COLO668 (cell line): ENCODE data around the gene ANKLE1.
"Not testable (repeated sequence)": the region's sequence is repeated elsewhere in the genome, so short reads cannot be mapped to it uniquely, and the experiment has no call there.

Experiments used
- DNase-seq: peaks from one replicate; lab custom pipeline; 2025; ENCODE audit not compliant: unreplicated experiment; lab: John Stamatoyannopoulos, UW

ANKLE1 gene

DNA sequence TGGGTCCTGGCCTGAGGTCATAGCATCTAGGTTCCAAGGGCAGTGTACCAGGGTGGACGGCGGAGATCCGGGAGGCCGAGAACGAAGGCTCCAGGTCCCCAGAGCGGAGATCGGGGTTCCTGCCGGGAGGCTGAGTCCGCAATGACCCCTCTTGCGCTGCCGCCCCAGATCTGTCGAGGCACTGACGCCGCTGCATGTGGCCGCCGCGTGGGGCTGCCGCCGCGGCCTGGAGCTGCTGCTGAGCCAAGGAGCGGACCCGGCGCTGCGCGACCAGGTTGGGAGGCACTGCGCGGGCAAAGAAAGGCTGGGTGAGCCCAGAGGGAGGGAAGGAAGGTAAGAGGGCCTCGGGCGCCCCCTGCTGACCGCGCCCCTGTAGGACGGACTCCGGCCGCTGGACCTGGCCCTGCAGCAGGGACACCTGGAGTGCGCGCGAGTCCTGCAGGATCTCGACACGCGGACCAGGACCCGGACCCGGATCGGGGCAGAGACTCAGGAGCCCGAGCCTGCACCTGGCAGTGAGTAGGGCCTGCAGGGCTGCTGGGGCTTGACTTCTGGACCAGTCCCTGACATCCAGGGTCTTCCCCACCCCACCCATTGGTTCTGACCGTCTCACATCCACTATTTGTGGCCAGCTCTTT, 906 bp downstream of the ANKLE1 start:
- peak; percentile 91 for DNase-seq

GRCh38 chr19:17283504-17283996, 1.8 kb downstream of the ANKLE1 start:
- no peak for DNase-seq

GRCh38 chr19:17285415-17286135, 3.9 kb downstream of the ANKLE1 start:
- no peak for DNase-seq

GRCh38 chr19:17286263-17286662, 4.6 kb downstream of the ANKLE1 start:
- no peak for DNase-seq

DNA sequence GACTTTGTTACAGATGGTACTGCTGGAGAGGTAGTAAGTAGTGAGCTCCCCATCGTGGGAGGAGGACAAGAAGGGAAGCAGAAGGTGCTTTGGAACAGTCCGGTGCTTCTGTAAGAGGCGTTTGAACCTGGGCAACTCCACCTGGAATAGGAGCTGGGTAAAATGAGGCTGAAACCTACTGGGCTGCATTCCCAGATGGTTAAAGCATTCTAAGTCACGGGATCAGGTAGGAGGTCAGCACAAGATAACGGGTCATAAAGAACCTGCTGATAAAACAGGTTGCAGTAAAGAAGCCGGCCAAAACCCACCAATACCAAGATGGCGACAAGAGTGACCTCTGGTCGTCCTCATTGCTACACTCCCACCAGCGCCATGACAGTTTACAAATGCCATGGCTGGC, 5.1 kb downstream of the ANKLE1 start:
- DNase-seq, result no peak

DNA sequence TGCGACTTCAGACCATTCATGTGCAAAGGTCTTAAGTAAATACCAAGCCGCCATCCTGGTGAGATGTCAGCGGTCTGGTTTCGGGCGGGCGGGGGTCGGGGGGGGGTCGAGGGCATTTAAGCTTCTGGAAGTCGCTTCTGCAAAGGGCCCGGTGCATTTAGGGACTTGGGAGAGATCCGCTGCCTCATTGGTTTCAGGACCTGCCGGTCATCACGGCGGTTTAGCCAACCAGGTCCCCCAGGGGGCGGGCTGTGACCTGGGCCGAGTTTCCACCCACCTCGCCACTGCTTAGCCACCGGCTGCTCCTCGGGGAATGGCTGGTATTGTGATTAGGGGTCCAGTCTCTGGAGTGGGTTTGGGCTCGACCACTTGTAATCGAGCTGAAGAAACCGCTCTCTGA, 7.8 kb downstream of the ANKLE1 start:
- peak; percentile 6 for DNase-seq

DNA sequence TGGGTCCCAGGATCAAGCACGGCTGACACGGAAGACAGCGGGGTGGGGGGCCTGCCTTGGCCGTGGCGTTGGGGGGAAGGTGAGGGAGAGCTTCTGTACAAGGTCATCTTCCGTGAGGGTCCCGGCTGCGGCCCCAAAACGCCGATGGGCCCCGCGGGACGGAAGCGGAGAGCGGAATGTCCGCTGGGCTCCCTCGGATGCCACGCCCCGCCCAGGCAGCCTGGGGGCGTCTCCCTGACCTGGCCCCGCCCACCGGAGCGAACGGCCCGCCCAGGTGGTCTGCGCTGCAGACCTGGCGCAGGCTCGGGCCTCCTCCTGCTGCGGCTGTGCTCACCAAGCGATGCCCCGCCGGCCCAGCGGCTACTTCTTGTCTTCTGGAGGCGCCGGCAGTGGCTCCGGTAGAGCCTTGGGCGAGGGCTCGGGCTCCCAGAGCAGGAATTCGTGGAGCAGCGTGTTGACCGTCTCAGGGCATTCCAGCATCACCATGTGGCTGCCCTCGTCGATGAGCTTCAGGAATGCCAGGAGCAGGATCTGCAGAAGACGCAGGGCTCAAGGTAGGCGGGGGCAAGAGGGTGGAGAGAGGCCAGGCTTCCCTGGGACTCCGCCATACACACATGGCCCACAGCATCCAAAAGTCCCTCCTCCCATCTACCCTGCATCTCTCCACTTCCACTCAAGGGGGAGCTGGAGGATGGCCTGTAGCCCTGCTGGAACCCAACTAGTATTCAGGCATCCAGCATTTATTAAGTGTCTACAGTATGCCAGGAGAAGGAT, 10.8 kb downstream of the ANKLE1 start:
- peak; percentile 24 for DNase-seq

- DNase-seq, result no peak
Measured at GRCh38 chr19:17293605-17294004, 11.9 kb downstream of the ANKLE1 start.

GRCh38 chr19:17294051-17294891, 12.6 kb downstream of the ANKLE1 start:
- peak; percentile 34 for DNase-seq

DNA sequence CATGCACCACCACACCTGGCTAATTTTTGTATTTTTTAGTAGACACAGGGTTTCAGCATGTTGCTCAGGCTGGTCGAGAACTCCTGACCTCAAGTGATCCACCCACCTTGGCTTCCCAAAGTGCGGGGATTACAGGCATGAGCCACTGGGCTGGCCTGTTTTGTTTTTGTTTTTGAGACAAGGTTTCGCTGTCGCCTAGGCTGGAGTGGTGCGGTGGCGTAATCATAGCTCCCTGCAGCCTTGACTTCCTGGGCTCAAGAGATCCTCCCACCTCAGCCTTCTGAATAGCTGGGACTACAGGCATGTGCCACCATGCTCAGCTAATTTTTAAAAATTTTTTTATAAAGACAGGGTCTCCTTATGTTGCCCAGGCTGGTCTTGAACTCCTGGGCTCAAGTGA, 13.8 kb downstream of the ANKLE1 start:
- not testable (repeated sequence) for DNase-seq

GRCh38 chr19:17296273-17296672, 14.6 kb downstream of the ANKLE1 start:
- peak; percentile 28 for DNase-seq

- DNase-seq, result no peak
Measured at GRCh38 chr19:17296976-17297375, 15.3 kb downstream of the ANKLE1 start.

DNA sequence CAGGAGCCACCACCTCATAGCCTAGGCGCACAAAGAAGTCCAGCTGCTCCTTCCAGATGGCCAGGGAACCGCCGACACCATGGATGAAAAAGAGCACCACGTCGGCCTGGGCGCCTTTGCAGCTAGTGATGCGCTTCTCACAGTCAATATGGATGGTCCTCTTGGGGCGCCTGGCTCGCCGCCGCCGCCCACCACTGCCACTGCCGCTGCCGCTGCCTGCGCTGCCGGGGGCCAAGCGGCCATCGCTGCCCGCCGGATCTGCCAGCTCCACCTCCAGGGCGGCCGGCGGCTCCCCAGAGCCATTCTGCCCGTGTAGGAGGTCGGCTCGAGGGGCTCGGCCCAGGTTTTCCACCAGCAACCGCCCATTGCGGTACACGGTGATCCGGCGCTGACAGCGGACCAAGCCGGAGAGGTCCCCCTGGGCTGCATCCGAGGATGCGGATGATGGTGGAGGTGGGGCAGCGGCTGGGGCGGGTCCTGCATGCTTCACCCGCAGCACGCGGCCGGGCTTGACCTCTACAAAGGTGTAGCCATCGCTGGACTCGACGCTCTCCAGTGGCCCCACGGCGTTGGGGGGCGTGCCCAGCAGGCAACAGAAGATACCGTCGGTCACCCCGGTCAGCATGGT, 19.4 kb downstream of the ANKLE1 start:
- DNase-seq, result no peak

- DNase-seq, result peak; percentile 31
Measured at GRCh38 chr19:17302391-17303166, 20.9 kb downstream of the ANKLE1 start.

GRCh38 chr19:17303167-17303939, 21.7 kb downstream of the ANKLE1 start, which contains the start of gene ABHD8:
ABHD8 (minus strand) TSS chr19:17303425; CDS start chr19:17301616, 1,809 bp downstream.
- peak; percentile 96 for DNase-seq

DNA sequence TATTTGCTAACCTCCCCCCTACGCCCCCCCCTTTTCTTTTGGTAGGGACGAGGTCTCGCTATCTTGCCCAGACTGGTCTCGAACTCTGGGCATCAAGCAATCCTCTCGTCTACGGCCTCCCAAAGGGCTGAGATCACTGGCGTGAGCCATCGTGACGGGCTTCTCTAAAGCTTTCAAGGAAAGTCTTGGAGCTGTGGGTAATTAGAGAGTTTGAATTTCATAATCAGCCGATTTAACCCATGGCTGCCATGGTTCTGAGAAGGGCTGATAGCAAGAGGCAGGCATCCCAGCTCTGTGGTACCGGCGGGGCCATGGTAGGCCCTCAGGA, 22.2 kb downstream of the ANKLE1 start:
- DNase-seq, result no peak

GRCh38 chr19:17304386-17305215, 22.9 kb downstream of the ANKLE1 start:
- DNase-seq, result no peak

DNA sequence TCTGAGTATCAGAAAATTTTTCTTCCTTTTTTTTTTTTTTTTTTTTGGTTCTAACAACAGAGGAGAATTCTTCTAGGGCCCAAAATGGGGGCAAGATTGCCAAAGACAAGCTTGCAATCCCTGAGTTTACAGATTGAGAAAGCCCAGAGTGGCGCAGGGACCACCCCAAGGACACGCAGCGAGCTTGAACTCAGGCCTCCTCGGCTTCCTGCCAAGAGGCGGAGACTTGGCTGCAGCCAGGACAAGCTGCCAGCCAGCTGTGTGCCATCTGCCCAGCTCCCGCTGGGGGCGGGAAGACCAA, 23.5 kb downstream of the ANKLE1 start:
- no peak for DNase-seq
